Putamen (tissue), 1 donor: ENCODE data around the gene PPM1M.

Experiments used
- DNase-seq: peaks from one replicate; pipeline ENCODE4 v3.0.0-alpha.2; 2016; ENCODE audit warnings: low spot score

Gene PPM1M, protein sequence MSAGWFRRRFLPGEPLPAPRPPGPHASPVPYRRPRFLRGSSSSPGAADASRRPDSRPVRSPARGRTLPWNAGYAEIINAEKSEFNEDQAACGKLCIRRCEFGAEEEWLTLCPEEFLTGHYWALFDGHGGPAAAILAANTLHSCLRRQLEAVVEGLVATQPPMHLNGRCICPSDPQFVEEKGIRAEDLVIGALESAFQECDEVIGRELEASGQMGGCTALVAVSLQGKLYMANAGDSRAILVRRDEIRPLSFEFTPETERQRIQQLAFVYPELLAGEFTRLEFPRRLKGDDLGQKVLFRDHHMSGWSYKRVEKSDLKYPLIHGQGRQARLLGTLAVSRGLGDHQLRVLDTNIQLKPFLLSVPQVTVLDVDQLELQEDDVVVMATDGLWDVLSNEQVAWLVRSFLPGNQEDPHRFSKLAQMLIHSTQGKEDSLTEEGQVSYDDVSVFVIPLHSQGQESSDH

DNA sequence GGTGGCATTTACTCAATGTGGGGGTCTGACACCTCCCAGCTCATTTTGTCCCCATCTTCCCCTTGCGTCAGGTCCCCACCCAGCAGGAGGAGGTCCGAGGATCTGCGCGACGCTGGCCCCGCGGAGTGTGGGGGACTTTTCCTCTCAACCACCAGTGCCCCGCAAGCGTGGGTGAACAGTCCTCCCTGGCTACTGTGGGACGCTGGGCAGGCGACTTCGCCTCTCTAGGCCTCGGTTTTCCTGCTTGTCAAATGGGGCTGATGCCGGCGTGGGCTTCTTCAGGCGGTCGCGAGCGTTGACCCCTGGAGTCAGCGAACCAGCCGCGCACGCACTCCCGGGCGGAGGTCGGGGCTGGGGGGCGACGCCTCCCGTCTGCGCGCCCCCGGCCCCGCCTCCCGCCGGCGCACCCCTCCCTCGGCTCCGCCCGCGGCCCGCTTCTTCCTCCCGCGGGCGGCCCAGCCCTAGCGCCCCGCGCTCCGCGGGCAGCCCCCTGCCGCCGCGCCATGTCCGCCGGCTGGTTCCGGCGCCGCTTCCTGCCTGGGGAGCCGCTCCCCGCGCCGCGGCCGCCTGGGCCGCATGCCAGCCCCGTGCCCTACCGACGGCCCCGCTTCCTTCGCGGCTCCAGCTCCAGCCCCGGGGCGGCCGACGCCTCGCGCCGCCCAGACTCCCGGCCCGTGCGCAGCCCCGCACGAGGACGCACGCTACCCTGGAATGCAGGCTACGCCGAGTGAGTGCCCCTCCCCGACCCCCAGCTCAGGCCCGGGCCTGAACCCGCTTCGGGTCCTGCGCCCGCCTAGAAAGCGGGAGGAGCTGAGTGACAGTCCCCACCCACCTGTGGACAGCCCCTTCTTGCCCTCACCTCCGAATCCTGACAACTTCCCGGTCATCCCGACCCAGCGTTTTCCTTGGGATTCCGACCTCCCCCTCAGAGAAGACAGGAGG, at the start of gene PPM1M:
Gene PPM1M, plus strand, starts transcription at position 438 of the 942 bp plus-strand sequence. Its CDS starts 66 bp downstream, at position 504.
- DNase-seq, result no peak

DNA sequence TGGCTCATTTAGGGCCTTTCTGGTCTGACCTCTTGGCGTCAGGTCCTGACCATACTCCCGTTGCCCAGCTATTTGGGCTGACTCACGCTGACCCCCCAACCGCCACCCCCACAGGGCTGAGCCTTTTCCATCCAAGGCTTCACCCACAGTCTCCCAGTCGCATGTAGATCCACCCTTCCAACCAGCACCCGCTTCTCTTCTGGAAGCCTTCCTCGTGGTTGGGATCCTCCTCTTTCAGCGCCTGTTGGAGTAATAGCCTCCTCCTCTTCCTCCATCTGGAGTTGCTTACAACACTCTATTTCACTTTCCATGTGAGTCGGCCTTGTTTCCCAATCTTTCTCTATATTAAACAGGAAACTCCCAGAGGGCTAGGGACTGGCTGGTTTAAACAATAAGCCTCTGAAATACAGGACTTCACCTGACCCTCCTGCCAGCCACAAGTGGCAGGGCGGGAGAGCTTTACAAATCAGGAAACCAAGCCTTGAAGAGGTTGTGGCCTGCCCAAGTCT, 49.7 kb upstream of the PPM1M start:
- DNase-seq, result no peak

DNA sequence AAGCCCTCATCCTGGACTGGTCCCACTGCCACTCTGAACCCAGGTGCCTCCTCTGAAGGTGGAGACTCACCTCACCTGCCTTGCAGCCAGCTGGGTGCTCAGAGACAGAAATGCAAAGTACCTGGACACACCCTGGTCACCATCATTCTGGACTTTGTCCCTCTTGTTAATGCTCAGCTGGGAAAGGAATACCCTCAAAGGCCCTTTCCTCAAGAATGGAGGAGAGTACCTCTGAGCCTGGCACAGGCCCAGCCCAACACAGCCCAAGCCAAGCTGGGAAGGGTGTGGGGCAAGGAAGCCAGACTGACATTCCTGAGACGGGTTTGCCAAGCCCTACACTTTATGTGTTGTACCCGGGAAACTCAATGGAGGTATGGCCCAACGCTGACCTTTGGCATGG, 48.6 kb upstream of the PPM1M start:
- no peak for DNase-seq

DNA sequence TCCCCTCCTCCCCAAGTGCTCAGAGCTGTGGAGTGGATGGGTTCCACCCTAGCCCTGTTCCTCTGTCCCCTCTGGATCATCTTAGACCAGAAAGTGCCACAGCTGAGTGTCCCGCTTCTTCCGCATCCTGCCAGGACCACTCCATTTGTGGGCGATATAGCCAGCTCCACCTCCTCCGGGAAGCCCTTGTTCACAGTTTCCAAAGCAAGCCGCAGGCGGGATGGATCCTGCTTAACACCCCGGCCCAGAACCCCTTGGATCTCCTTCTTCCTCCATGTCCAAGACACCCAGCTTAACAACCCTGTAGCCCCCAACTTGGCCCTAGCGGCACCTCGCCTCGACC, 48.1 kb upstream of the PPM1M start:
- DNase-seq, result no peak

DNA sequence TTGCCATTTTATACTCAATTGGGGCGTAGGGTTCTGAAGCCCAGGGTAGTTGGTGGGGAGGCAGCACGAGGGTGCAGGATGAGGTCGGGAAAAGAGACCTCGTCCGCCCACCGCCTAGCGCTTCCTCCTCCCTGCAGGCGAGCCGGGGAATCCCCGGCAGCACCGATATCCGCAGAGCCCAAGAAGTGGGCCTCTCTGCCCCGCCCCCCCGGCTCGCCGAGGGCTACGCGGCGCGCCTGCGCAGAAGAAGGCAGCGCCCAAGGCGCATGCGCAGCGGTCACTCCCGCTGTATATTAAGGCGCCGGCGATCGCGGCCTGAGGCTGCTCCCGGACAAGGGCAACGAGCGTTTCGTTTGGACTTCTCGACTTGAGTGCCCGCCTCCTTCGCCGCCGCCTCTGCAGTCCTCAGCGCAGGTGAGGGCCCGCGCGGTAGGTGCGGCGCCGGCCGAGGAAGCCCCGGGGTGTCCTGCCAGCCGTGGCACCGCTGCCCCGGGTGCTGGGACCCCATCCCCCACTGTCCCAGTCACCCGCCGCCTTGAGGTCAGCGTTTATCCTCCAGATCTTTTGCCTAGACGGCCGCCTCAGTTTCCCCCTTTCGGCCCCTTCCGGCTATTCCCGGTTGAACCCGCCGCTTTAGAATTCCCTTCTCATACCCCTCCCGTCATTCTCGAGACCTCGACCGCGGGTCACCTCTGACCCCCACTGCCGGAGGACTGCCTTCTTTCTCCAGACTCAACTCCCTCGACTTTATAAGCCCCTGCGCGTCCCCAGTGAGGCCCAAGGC, 47.5 kb upstream of the PPM1M start, which contains the start of gene ALAS1:
Gene ALAS1, plus strand, starts transcription at position 319 of the 784 bp plus-strand sequence. CDS start 1,082 bp downstream, outside the sequence.
- peak; percentile 88 for DNase-seq

DNA sequence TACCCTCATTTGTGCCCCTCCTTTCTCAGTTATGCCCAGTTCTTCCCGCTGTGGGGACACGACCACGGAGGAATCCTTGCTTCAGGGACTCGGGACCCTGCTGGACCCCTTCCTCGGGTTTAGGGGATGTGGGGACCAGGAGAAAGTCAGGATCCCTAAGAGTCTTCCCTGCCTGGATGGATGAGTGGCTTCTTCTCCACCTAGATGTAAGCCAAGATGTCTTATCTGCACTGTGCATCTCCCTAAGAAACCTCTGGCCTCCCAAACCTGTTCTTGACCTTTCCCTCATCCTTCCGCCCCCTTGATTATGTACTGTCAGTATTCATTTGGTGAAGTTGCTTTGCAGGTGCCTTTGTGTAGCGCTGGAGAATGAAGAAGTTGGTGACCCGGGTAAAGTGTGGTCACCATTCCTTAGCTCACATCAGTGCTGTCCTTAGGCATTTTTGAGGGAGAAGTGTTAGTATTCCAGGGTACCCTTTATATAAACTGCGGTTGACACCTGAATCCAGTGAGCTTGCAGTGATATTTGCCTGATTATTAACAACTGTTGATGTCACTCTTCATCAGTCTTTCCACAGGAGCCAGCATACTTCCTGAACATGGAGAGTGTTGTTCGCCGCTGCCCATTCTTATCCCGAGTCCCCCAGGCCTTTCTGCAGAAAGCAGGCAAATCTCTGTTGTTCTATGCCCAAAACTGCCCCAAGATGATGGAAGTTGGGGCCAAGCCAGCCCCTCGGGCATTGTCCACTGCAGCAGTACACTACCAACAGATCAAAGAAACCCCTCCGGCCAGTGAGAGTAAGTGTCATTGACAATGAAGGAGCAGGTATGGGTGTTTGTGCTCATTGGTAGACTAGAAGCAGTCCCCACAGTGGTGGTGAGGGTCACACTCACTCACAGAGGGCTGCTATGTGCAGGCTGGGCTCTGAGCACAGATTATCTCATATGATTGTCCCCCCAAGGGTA, 46.6 kb upstream of the PPM1M start:
- no peak for DNase-seq

DNA sequence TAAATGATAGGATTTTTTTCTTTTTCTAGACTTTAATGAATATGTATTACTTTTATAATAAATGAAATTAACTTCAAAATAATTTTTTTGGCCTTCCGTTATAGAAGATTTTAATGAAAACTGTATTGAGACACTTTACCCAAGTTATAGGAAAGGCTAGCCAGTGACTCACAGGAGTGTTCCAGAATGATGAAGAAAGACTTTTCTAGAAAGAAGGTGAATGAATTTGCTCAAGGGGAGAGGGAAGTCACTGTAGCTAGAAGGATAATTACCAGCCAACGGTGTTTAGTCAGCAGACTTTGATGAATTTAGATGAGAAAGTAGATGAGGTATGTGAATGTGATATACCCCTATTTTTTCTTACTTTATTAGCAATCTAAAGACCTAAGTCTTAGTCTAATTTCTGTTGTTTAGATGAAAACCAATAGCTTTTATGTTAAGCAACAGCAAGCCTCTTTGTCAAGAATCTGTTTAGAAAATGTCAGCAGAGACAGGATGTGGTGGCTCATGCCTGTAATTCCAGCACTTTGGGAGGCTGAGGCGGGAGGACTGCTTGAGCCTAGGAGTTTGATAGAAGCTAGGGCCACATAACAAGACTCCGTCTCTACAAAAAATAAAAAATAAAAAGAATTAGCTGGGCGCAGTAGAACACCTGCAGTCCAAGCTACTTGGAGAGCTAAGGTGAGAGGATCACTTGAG, 44.4 kb upstream of the PPM1M start:
- no peak for DNase-seq

DNA sequence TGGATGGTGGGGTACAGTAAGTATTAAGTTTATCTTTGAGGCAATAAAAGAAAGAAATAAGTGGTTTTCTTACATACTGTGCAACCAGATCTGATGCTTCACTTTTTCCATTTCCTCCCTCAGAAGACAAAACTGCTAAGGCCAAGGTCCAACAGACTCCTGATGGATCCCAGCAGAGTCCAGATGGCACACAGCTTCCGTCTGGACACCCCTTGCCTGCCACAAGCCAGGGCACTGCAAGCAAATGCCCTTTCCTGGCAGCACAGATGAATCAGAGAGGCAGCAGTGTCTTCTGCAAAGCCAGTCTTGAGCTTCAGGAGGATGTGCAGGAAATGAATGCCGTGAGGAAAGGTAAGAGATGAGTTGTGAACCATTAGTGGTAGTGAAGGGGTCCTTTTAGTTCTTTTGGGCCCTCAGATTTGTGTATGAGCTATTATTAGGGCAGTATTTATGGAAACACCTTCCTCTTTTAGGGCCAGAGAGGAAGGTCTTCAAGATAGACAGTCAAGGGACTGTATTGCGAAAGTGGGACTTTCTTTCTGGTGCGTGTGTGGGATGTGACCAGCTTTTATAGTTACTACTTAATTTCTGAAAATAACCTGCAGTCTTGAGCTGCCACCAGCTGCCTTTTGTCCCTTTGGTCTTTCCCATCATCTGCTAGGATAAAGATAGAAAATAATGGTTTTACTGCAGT, 43.0 kb upstream of the PPM1M start:
- DNase-seq, result no peak

DNA sequence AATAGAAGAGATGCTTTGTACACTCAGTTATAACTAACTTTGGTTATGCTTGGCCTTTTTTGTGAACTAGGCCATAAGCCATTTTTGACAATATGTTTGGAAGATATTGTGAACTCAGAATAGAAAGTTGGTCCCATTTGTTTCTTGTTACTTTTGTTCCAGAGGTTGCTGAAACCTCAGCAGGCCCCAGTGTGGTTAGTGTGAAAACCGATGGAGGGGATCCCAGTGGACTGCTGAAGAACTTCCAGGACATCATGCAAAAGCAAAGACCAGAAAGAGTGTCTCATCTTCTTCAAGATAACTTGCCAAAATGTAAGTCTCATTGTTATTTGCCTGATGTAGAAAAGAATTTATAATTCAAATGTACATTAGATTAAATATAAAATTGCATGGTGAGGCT, 41.9 kb upstream of the PPM1M start:
- DNase-seq, result no peak

DNA sequence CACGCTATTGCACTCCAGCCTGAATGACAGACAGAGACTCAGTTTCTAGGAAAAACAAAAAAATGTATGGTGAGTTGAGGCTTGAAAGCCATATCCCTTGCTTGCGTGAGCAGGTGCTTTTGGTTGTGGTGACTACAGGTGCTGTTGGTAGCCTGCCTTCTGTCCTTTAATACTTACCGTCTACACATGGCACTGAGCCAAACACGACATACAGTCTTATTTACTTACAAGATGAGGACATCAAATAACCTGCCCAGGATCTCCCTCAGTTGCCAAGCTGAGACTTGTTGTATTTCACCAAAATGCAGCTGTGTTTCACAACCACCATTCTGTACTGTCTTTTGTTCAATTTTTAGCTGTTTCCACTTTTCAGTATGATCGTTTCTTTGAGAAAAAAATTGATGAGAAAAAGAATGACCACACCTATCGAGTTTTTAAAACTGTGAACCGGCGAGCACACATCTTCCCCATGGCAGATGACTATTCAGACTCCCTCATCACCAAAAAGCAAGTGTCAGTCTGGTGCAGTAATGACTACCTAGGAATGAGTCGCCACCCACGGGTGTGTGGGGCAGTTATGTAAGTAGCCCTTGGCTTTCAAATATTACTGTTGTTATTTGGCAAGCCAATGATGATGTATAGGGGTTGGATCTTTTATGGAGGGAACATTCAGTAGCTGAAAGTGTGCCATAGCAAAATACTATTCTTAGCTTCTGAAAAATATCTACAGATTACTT, 41.1 kb upstream of the PPM1M start:
- no peak for DNase-seq

DNA sequence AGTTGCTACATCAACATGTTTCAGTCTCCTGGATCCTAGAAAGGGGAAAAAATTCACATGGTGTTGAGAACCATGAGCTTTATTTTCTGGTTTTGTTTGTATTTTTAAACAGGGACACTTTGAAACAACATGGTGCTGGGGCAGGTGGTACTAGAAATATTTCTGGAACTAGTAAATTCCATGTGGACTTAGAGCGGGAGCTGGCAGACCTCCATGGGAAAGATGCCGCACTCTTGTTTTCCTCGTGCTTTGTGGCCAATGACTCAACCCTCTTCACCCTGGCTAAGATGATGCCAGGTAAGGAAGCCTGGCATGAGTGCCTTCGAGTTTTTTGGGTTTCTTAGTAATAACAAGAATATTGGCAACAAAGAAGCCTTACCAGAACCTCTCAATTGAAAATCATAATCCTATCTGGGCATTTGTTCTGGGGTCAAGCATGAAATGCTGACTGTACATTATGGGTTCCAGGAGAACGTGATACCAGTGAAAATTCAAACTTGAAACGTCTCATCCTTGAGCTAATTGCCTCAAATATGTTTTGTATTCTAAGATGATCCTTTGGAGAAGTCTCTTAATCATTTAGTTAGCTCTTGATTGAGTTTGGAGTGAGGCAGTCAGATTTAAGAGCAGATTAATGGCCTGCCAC, 39.7 kb upstream of the PPM1M start:
- DNase-seq, result no peak

DNA sequence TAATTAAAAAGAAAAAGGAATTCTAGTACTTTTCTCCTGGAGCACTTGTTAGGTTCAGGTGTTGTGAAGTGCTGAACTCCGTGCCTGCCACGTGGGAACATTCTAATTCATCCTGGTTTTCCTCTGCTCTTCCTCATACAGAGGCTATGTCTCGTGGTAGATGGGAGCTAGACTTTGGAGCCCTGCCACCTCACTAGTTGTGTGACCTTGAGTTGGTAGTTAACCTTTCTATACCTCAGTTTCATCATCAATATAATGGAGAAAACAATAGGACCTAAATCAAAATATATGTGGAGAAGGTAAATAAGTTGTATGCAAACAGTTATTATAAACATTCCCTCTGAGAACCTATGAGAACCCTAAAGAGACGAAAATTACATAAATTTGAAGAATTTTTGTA, 37.0 kb upstream of the PPM1M start:
- no peak for DNase-seq

DNA sequence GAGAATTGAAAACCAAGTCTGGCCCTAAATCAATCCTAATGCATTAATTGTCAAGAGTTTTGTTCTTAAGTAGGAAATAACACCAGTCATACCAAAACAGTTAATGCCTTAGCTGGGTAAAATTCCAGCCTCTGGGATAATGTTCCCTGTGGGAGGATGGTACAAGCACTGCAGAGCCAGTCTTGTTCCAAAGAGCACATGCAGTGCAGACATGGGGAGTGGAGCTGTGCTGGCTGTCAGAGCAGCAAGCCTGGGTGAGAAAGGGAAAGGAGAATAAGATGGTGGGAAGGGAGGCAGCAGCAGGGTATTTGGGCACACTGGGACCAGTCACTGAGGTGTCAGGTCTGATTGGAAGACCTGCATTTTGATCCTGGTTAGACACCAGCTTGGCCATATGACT, 35.5 kb upstream of the PPM1M start:
- no peak for DNase-seq

DNA sequence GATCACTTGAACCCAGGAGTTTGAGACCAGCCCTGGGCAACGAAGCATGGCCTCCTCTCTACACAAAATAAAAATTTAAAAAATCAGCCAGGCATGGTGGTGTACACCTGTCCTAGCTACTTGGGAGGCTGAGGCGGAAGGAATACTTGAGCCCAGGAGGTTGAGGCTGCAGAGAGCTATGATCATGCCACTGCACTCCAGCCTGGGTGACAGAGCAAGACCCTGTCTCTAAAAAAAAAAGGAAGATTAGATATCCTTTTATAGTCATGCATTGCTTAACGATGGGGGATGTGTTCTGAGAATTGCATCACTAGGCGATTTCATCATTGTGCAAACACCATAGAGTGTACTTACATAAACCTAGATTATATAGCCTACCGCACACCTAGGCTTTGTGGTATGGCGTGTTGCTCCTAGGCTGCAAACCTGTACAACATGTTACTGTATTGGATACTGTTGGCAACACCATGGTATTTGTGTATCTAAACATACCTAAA, 35.0 kb upstream of the PPM1M start:
- no peak for DNase-seq

DNA sequence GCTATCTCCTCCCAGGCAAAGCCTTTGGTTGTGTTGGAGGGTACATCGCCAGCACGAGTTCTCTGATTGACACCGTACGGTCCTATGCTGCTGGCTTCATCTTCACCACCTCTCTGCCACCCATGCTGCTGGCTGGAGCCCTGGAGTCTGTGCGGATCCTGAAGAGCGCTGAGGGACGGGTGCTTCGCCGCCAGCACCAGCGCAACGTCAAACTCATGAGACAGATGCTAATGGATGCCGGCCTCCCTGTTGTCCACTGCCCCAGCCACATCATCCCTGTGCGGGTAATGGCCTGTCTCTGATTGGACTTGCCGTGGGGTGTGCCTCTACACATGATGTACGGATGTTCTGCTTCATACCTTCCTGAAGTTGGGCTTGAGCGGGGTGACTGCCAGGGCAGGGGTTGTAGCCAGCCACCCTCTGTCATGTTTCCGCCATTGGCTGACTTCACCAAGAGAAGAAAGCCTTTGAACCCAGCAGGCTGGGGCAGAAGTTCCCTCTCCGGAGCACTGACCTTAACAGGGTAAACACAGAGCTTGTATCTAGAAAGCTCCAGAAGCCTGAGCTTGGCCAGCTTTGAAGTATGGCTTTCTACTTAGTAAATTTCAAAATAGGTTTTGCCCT, 34.2 kb upstream of the PPM1M start:
- no peak for DNase-seq

DNA sequence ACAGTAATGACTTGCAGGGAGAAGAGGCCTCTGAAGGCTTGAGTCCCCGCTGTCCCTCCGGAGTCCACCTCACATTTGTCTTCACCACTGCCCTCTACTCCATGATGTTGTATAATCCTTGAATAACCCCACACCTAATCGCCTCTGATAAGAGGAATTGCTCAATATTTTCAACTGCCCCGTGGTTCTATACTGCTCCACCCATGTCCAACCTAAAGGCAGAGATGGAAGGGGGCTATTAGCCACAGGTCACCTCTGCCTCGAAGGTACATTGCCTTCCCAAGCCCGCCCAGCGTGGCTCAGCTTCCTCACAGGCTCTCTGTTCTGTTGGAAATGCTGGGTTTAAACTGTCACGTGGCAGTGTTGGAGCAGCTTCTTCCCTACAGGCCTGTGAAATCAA, 32.6 kb upstream of the PPM1M start:
- no peak for DNase-seq

DNA sequence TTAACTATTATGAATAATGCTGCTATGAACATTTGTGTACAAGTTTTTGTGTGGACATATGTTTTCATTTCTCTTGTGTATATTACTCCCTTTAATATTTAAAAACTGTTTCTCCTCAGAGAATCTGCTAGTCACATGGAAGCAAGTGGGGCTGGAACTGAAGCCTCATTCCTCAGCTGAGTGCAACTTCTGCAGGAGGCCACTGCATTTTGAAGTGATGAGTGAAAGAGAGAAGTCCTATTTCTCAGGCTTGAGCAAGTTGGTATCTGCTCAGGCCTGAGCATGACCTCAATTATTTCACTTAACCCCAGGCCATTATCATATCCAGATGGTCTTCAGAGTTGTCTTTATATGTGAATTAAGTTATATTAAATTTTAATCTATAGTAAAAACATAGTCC, 31.7 kb upstream of the PPM1M start:
- DNase-seq, result no peak

DNA sequence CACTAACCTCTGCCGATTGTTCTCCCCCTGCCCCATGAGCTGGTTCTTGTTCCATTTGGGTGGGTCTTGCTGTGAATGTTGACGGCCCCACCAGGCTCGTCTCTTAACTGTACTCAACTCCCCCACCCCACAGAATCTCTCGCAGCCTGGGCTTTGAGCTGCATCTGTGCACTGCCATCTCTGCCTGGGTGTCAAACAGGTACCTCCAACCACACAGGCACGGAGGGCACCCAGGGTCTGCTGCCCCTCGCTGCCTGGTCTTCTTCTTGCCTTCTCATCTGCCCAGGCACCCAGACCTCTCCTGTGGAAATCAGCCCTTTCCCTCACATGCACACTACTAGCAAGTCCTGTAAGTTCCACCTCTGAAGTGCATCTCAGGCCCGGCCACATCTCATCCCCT, 30.2 kb upstream of the PPM1M start:
- no peak for DNase-seq
